H1 (cell line): ENCODE data around the gene MNAT1. TPM values are rescaled to one million over a fixed set of nuclear protein-coding genes. Genes with fewer than 3 reads are reported as not detected.

Source experiments
- CTCF ChIA-PET: fragments of 300-600 bp; sonication (Branson Sonifier 250); formaldehyde crosslinking; loops from one replicate; lab custom pipeline; 2021; ENCODE audit not compliant: partially characterized antibody; lab: Charles Lee
- POLR2A ChIA-PET: fragments of 300-600 bp; sonication (Branson Sonifier 250); formaldehyde crosslinking; loops from one replicate; lab custom pipeline; 2021; ENCODE audit warnings: inconsistent platforms; ENCODE audit not compliant: partially characterized antibody; lab: Charles Lee
- DNase-seq, 2 experiments: peaks; one replicate each; pipeline versions ENCODE4 v3.0.0 to v3.0.0-alpha.2; 2010 to 2022; ENCODE audit warnings: low spot score in 2 of 2, low read depth in 1 of 2, mixed read lengths in 1 of 2
- FAIRE-seq: peaks from 2 replicates; lab custom pipeline; 2011; peaks lifted over from hg19 to GRCh38; lab: Jason Lieb, UNC
- H2AFZ ChIP-seq: 2 replicates; pipeline ENCODE4 v1.8.1; 2012; ENCODE audit warnings: low read length, inconsistent platforms
- H2AK5ac ChIP-seq: 2 replicates; pipeline ENCODE4 v1.6.1; 2013; ENCODE audit warnings: low read depth, low read length
- H2BK120ac ChIP-seq: replicated peaks from 2 replicates; pipeline ENCODE3; 2013; ENCODE audit warnings: low read depth, low read length, inconsistent platforms
- H2BK12ac ChIP-seq: 2 replicates; pipeline ENCODE4 v1.6.1; 2013; ENCODE audit warnings: low read depth, low read length
- H2BK15ac ChIP-seq: 2 replicates; pipeline ENCODE4 v1.6.1; 2013; ENCODE audit warnings: low read length
- H2BK20ac ChIP-seq: 2 replicates; pipeline ENCODE4 v1.6.1; 2013; ENCODE audit warnings: low read length
- H2BK5ac ChIP-seq: 2 replicates; pipeline ENCODE4 v1.6.1; 2013; ENCODE audit warnings: low read depth, low read length
- H3K14ac ChIP-seq: 2 replicates; pipeline ENCODE4 v1.6.1; 2013; ENCODE audit warnings: inconsistent platforms; ENCODE audit not compliant: insufficient read length
- H3K18ac ChIP-seq: 2 replicates; pipeline ENCODE4 v1.6.1; 2013; ENCODE audit warnings: low read length; ENCODE audit errors: extremely low read depth
- H3K23ac ChIP-seq: 2 replicates; pipeline ENCODE4 v1.6.1; 2013; ENCODE audit warnings: inconsistent platforms; ENCODE audit not compliant: insufficient read length
- H3K23me2 ChIP-seq: 2 replicates; pipeline ENCODE4 v1.6.1; 2013; ENCODE audit warnings: low read depth, low read length
- H3K27ac ChIP-seq: 2 replicates; pipeline ENCODE4 v1.6.1; 2011; ENCODE audit warnings: low read depth, low read length, inconsistent platforms
- H3K27me3 ChIP-seq, 4 experiments: replicated peaks in 1 of 4; 1 replicate in 1 of 4; 2 replicates in 3 of 4; pipeline versions ENCODE4 v1.6.1 to v1.8.1; 2011 to 2013; ENCODE audit warnings: low read length in 3 of 4, mild to moderate bottlenecking in 3 of 4, inconsistent platforms in 2 of 4, mixed read lengths in 2 of 4, moderate library complexity in 1 of 4; ENCODE audit not compliant: control insufficient read depth in 3 of 4, insufficient read depth in 3 of 4; ENCODE audit errors: extremely low read depth in 1 of 4
- H3K36me3 ChIP-seq, 4 experiments: 2 replicates each; pipeline versions ENCODE4 v1.6.1 to v1.8.1; 2011 to 2013; ENCODE audit warnings: mild to moderate bottlenecking in 4 of 4, low read length in 3 of 4, moderate library complexity in 2 of 4, control low read depth in 1 of 4, inconsistent platforms in 1 of 4; ENCODE audit not compliant: insufficient read depth in 4 of 4, control insufficient read depth in 2 of 4
- H3K4ac ChIP-seq: replicated peaks from 2 replicates; pipeline ENCODE3; 2013; ENCODE audit warnings: low read length, low read depth, mixed read lengths, inconsistent platforms; ENCODE audit not compliant: insufficient read length
- H3K4me1 ChIP-seq, 4 experiments: replicated peaks in 1 of 4; 1 replicate in 1 of 4; 2 replicates in 3 of 4; pipeline versions ENCODE4 v1.6.1 to v1.8.1; 2011 to 2013; ENCODE audit warnings: low read length in 3 of 4, inconsistent platforms in 2 of 4, mixed read lengths in 1 of 4; ENCODE audit not compliant: insufficient read depth in 4 of 4, control insufficient read depth in 3 of 4
- H3K4me2 ChIP-seq, 2 experiments: 2 replicates each; pipeline versions ENCODE4 v1.6.1 to v1.8.1; 2011 to 2013; ENCODE audit warnings: low read depth in 2 of 2, low read length in 2 of 2, control low read depth in 1 of 2, inconsistent platforms in 1 of 2, mild to moderate bottlenecking in 1 of 2; ENCODE audit not compliant: insufficient read depth in 1 of 2
- H3K4me3 ChIP-seq, 4 experiments: fragments of 200-600, 300-600 bp in 1 of 4; sonication (generic), shearing (Covaris generic), sonication (Bioruptor Twin) in 1 of 4; 2 replicates each; pipeline versions ENCODE4 v1.5.1 to v1.8.1; 2011 to 2016; ENCODE audit warnings: low read length in 4 of 4, low read depth in 3 of 4, control low read depth in 2 of 4, inconsistent platforms in 2 of 4, mild to moderate bottlenecking in 2 of 4, mixed read lengths in 1 of 4, moderate library complexity in 1 of 4; ENCODE audit not compliant: insufficient read depth in 2 of 4; ENCODE audit errors: extremely low read depth in 1 of 4
- H3K56ac ChIP-seq: replicated peaks from 2 replicates; pipeline ENCODE3; 2013; ENCODE audit warnings: low read depth, mild to moderate bottlenecking, mixed read lengths, low read length, inconsistent platforms; ENCODE audit not compliant: insufficient read length
- H3K79me1 ChIP-seq: 2 replicates; pipeline ENCODE4 v1.6.1; 2013; ENCODE audit warnings: low read depth, low read length, control low read depth
- H3K79me2 ChIP-seq, 2 experiments: 2 replicates each; pipeline versions ENCODE4 v1.6.1 to v1.8.1; 2012 to 2013; ENCODE audit warnings: low read length in 2 of 2, mild to moderate bottlenecking in 2 of 2, inconsistent platforms in 1 of 2; ENCODE audit not compliant: insufficient read depth in 2 of 2, control insufficient read depth in 1 of 2
- H3K9ac ChIP-seq, 4 experiments: replicated peaks in 1 of 4; 1 replicate in 1 of 4; 2 replicates in 3 of 4; pipeline versions ENCODE4 v1.6.1 to v1.8.1; 2011 to 2013; ENCODE audit warnings: low read depth in 3 of 4, low read length in 3 of 4, control low read depth in 2 of 4, mild to moderate bottlenecking in 2 of 4, moderate library complexity in 2 of 4, inconsistent platforms in 1 of 4; ENCODE audit errors: extremely low read depth in 1 of 4
- H3K9me3 ChIP-seq, 2 experiments: 2 replicates each; pipeline versions ENCODE4 v1.6.1 to v1.8.1; 2012 to 2013; ENCODE audit warnings: mild to moderate bottlenecking in 2 of 2, moderate library complexity in 2 of 2, control low read depth in 1 of 2, inconsistent platforms in 1 of 2, low read depth in 1 of 2, low read length in 1 of 2, mixed read lengths in 1 of 2; ENCODE audit not compliant: insufficient read depth in 2 of 2
- H4K20me1 ChIP-seq, 2 experiments: replicated peaks in 1 of 2; 2 replicates each; pipeline versions ENCODE3 to v1.8.1; 2011 to 2013; ENCODE audit warnings: inconsistent platforms in 2 of 2, low read length in 2 of 2, mild to moderate bottlenecking in 1 of 2; ENCODE audit not compliant: insufficient read depth in 2 of 2, control insufficient read depth in 1 of 2
- H4K5ac ChIP-seq: 2 replicates; pipeline ENCODE4 v1.6.1; 2013; ENCODE audit warnings: low read length, low read depth, mixed read lengths, inconsistent platforms; ENCODE audit not compliant: insufficient read length
- H4K8ac ChIP-seq: 2 replicates; pipeline ENCODE4 v1.8.0; 2013; ENCODE audit warnings: mild to moderate bottlenecking, moderate library complexity, low read length, inconsistent platforms; ENCODE audit not compliant: insufficient read depth; ENCODE audit errors: extremely low read depth
- H4K91ac ChIP-seq: replicated peaks from 2 replicates; pipeline ENCODE3; 2013; ENCODE audit warnings: low read length, mixed read lengths, inconsistent platforms; ENCODE audit not compliant: insufficient read length
- BRCA1 ChIP-seq: IDR thresholded peaks from 2 replicates; pipeline ENCODE4 v1.6.1; 2012; ENCODE audit warnings: low read depth, low read length, improper control_type of control experiment
- CBX8 ChIP-seq: fragments of 300-800, 300-1000 bp; sonication (generic); IDR thresholded peaks from 2 replicates; pipeline ENCODE4 v1.7.1; 2016; ENCODE audit warnings: low read depth, low read length, borderline replicate concordance
- EP300 ChIP-seq, 2 experiments: IDR thresholded peaks; 1 replicate in 1 of 2; 2 replicates in 1 of 2; pipeline ENCODE4 v1.6.1; 2011 to 2012; ENCODE audit warnings: low read depth in 2 of 2, low read length in 2 of 2, mild to moderate bottlenecking in 2 of 2, borderline replicate concordance in 1 of 2, inconsistent platforms in 1 of 2, moderate library complexity in 1 of 2
- GTF2F1 ChIP-seq: IDR thresholded peaks from 2 replicates; pipeline ENCODE4 v1.6.1; 2012; ENCODE audit warnings: low read depth, low read length, improper control_type of control experiment, borderline replicate concordance
- POLR2A ChIP-seq, 2 experiments: IDR thresholded peaks; 1 replicate in 1 of 2; 2 replicates in 1 of 2; pipeline ENCODE4 v1.6.1; 2011; ENCODE audit warnings: low read depth in 2 of 2, low read length in 2 of 2, mild to moderate bottlenecking in 2 of 2; ENCODE audit errors: control extremely low read depth in 1 of 2
- POLR2AphosphoS5 ChIP-seq: IDR thresholded peaks from 2 replicates; pipeline ENCODE4 v1.6.1; 2011; ENCODE audit warnings: low read depth, low read length
- POU5F1 ChIP-seq: IDR thresholded peaks from 2 replicates; pipeline ENCODE4 v1.6.1; 2011; ENCODE audit warnings: low read depth, mild to moderate bottlenecking, low read length, moderate library complexity
- RBBP5 ChIP-seq: IDR thresholded peaks from 2 replicates; pipeline ENCODE4 v1.7.1; 2012; ENCODE audit warnings: low read depth, mild to moderate bottlenecking, inconsistent platforms, low read length, moderate library complexity, borderline replicate concordance
- RFX5 ChIP-seq: IDR thresholded peaks from 2 replicates; pipeline ENCODE4 v1.6.1; 2011; ENCODE audit warnings: low read depth, low read length, improper control_type of control experiment, borderline replicate concordance
- SIRT6 ChIP-seq: IDR thresholded peaks from one replicate; pipeline ENCODE4 v1.7.1; 2012; ENCODE audit warnings: low read length, inconsistent platforms
- SP2 ChIP-seq: IDR thresholded peaks from 2 replicates; pipeline ENCODE4 v1.6.1; 2012; ENCODE audit warnings: mild to moderate bottlenecking, low read length, inconsistent platforms
- SRF ChIP-seq: IDR thresholded peaks from 2 replicates; pipeline ENCODE4 v1.6.1; 2011; ENCODE audit warnings: mild to moderate bottlenecking, low read depth, low read length, moderate library complexity
- TAF7 ChIP-seq: optimal IDR thresholded peaks from 2 replicates; pipeline ENCODE3; 2011; ENCODE audit warnings: low read depth, mild to moderate bottlenecking, inconsistent platforms, low read length, moderate library complexity, borderline replicate concordance
- YY1 ChIP-seq: IDR thresholded peaks from 2 replicates; pipeline ENCODE4 v1.6.1; 2011; ENCODE audit warnings: low read depth, mild to moderate bottlenecking, low read length
- polyA plus RNA-seq, 7 experiments: library from polyadenylated mRNA; depleted of rRNA in 3 of 7; stranded (reverse) in 5 of 7; unstranded in 2 of 7; fragments of >200 nt in 5 of 7; fragments of 200-250 nt in 2 of 7; gene quantifications; 1 replicate in 5 of 7; 2 replicates in 1 of 7; 4 replicates in 1 of 7; pipeline versions ENCODE4 v1.2.1 to v1.2.3, GENCODE V29; 2011 to 2013; ENCODE audit warnings: missing spikeins in 2 of 7, mixed read lengths in 2 of 7
- total RNA-seq: library from RNA; stranded (reverse); fragmentation: NEBNext Ultra II Directional; extraction: Animal tissue kit (Norgen Biotek cat#: 25700); gene quantifications from 2 replicates; pipeline ENCODE4 v1.2.1, GENCODE V29; 2021

MNAT1 gene
- total and polyA plus RNA-seq, 2 of the 8 experiments (the other 6 are each of a cell fraction or from before 2014, with no cell fraction given): 34.7 to 52.1 TPM

GRCh38 chr14:60878536-60878935, 144.0 kb downstream of the MNAT1 start:
- Histone ChIP-seq H4K20me1 (no peaks in the 10 kb centered on the region), H3K4me2 (no peak overlapping the region), H2BK5ac (no peak overlapping the region), H2BK20ac (no peak overlapping the region), H4K5ac (no peak overlapping the region), H3K23me2 (no peaks in the 10 kb centered on the region), H4K91ac (no peak overlapping the region), H2AFZ (no peak overlapping the region), H2BK120ac (no peak overlapping the region), H3K14ac (no peak overlapping the region)
- TF ChIP-seq RBBP5: no peak
- TF ChIP-seq POLR2A (IDR thresholded peaks at IDR 0.05; ENCODE audit: control extremely low read depth in 1 of 2, low read depth in 2 of 2, low read length in 2 of 2): no peak
- TF ChIP-seq GTF2F1: no peak
- TF ChIP-seq RFX5: no peak
- no peak for TF ChIP-seq CBX8
- TF ChIP-seq TAF7: no peak
- no peak for TF ChIP-seq BRCA1
- TF ChIP-seq YY1: no peak
- TF ChIP-seq SP2: no peak
- no peak for TF ChIP-seq SRF
- TF ChIP-seq POU5F1: no peak
- TF ChIP-seq SIRT6: no peak
- TF ChIP-seq EP300 (IDR thresholded peaks at IDR 0.05; ENCODE audit: borderline replicate concordance in 1 of 2, low read depth in 2 of 2, low read length in 2 of 2): no peak
- TF ChIP-seq POLR2AphosphoS5: no peak
- TF ChIP-seq, all 59 proteins: peak for 0
- Histone ChIP-seq H3K56ac (no peak overlapping the region), H3K4me1 (no peaks in the 10 kb centered on the region), H3K4me3 (no peak overlapping the region), H3K9ac (no peak overlapping the region), H2BK12ac (no peak overlapping the region), H3K79me2 (no peaks in the 10 kb centered on the region), H2BK15ac (no peak overlapping the region), H4K8ac (no peak overlapping the region), H3K79me1 (no peaks in the 10 kb centered on the region), H3K36me3 (peaks cover 0 to 3% (median 0%) of the 10 kb centered on the region in 4 experiments; a peak in 3 of 8 replicates), H3K18ac (no peak overlapping the region), H3K27ac (no peak overlapping the region), H2AK5ac (no peak overlapping the region), H3K9me3 (no peaks in the 10 kb centered on the region), H3K23ac (no peak overlapping the region), H3K27me3 (no peaks in the 10 kb centered on the region), H3K4ac (no peak overlapping the region)
- ChIA-PET CTCF (no interaction called here), POLR2A (no interaction called here)
- DNase-seq: no peak
- no peak for FAIRE-seq
